Fibroblast of lung (primary cell): ENCODE results near the gene CCDC175. TPM values are rescaled to one million over a fixed set of nuclear protein-coding genes. Genes with fewer than 3 reads are reported as not detected.
A peak's percentile ranks its signal among the peaks of the same experiment; 100 is the strongest.

Experiments used
- DNase-seq, 2 donors: peaks; one replicate each; pipeline versions ENCODE4 v3.0.0 to v3.0.0-alpha.2; 2010; ENCODE audit warnings: low read depth in 2 of 2
- H2AFZ ChIP-seq: 2 replicates; pipeline ENCODE4 v1.5.1; 2012; ENCODE audit warnings: low read length, control low read depth, inconsistent platforms
- H3K27ac ChIP-seq: 2 replicates; pipeline ENCODE4 v1.5.1; 2011; ENCODE audit warnings: low read length, control low read depth; ENCODE audit not compliant: insufficient read depth
- H3K27me3 ChIP-seq: 2 replicates; pipeline ENCODE4 v1.5.1; 2011; ENCODE audit warnings: mild to moderate bottlenecking, low read length; ENCODE audit not compliant: control insufficient read depth, insufficient read depth
- H3K36me3 ChIP-seq: 2 replicates; pipeline ENCODE4 v1.5.1; 2011; ENCODE audit warnings: low read length; ENCODE audit not compliant: control insufficient read depth, insufficient read depth
- H3K4me1 ChIP-seq: 2 replicates; pipeline ENCODE4 v1.5.1; 2011; ENCODE audit warnings: low read length; ENCODE audit not compliant: control insufficient read depth, insufficient read depth; ENCODE audit errors: extremely low read depth
- H3K4me2 ChIP-seq: 2 replicates; pipeline ENCODE4 v1.5.1; 2011; ENCODE audit warnings: low read length, control low read depth; ENCODE audit not compliant: insufficient read depth; ENCODE audit errors: extremely low read depth
- H3K4me3 ChIP-seq, 4 experiments: fragments of 200-600 bp in 1 of 4; sonication (generic) in 1 of 4; replicated peaks in 1 of 4; 2 replicates each; pipeline ENCODE4 v1.5.1; 2011 to 2016; ENCODE audit warnings: low read length in 4 of 4, low read depth in 3 of 4, mild to moderate bottlenecking in 3 of 4, control low read depth in 2 of 4, inconsistent platforms in 1 of 4, mixed read lengths in 1 of 4; ENCODE audit not compliant: insufficient read depth in 1 of 4; ENCODE audit errors: control extremely low read depth in 1 of 4
- H3K79me2 ChIP-seq: 2 replicates; pipeline ENCODE4 v1.5.1; 2012; ENCODE audit warnings: mild to moderate bottlenecking, low read length, inconsistent platforms; ENCODE audit not compliant: control insufficient read depth, insufficient read depth
- H3K9ac ChIP-seq: 2 replicates; pipeline ENCODE4 v1.5.1; 2011; ENCODE audit warnings: mild to moderate bottlenecking, low read length, control low read depth; ENCODE audit not compliant: insufficient read depth
- H3K9me3 ChIP-seq: 2 replicates; pipeline ENCODE4 v1.5.1; 2012; ENCODE audit warnings: low read depth, low read length; ENCODE audit not compliant: control insufficient read depth, insufficient read depth
- H4K20me1 ChIP-seq: 2 replicates; pipeline ENCODE4 v1.5.1; 2011; ENCODE audit warnings: low read length; ENCODE audit not compliant: control insufficient read depth, insufficient read depth; ENCODE audit errors: extremely low read depth
- CTCF ChIP-seq, 2 donors: IDR thresholded peaks in 1 of 2; conservative IDR thresholded peaks in 1 of 2; 1 replicate in 1 of 2; 2 replicates in 1 of 2; pipeline ENCODE4 v1.5.1; 2011 to 2012; ENCODE audit warnings: low read length in 2 of 2, control low read depth in 1 of 2, inconsistent platforms in 1 of 2, low read depth in 1 of 2, mild to moderate bottlenecking in 1 of 2
- EZH2 ChIP-seq: IDR thresholded peaks from 2 replicates; pipeline ENCODE4 v1.5.1; 2012; ENCODE audit warnings: low read length, control low read depth, mild to moderate bottlenecking; ENCODE audit errors: missing control alignments
- polyA plus RNA-seq, 2 donors: library from polyadenylated mRNA; depleted of rRNA in 1 of 2; stranded (reverse) in 1 of 2; unstranded in 1 of 2; fragments of >200 nt; gene quantifications; 2 replicates each; pipeline ENCODE4 v1.2.1, GENCODE V29; 2011 to 2012; ENCODE audit warnings: missing spikeins in 1 of 2
- total RNA-seq: library from RNA; depleted of rRNA; stranded (reverse); fragments of >200 nt; gene quantifications from 2 replicates; pipeline ENCODE4 v1.2.1, GENCODE V29; 2014

Gene CCDC175
- total and polyA plus RNA-seq, 2 donors (not counting 1 experiment from before 2014, with no cell fraction given), result not detected

- peak overlapping the region; percentile 38 for H2AFZ ChIP-seq
- H3K4me2 ChIP-seq, result peak overlapping the region; percentile 89
- peaks cover 2% of the 10 kb centered on the region for H3K4me1 ChIP-seq
- peak overlapping the region; percentile 61 for H3K9ac ChIP-seq
- H3K27ac ChIP-seq, result peak overlapping the region; percentile 23
- peaks cover 6% of the 10 kb centered on the region for H3K36me3 ChIP-seq
- H4K20me1 ChIP-seq, result no peaks in the 10 kb centered on the region
- H3K79me2 ChIP-seq, result no peaks in the 10 kb centered on the region
- DNase-seq, result no peak
- no peaks in the 10 kb centered on the region for H3K27me3 ChIP-seq
- H3K9me3 ChIP-seq, result no peaks in the 10 kb centered on the region
- TF ChIP-seq EZH2, result no peak
- no peak for TF ChIP-seq CTCF (conservative IDR thresholded peaks at IDR 0.05 in 1 of 2, IDR thresholded peaks at IDR 0.05 in 1 of 2; ENCODE audit: low read depth in 1 of 2, low read length in 2 of 2)
- peak overlapping the region; percentile 26 to 57 (median 48) for H3K4me3 ChIP-seq
Observed at GRCh38 chr14:59463787-59464485, 112.7 kb downstream of the CCDC175 start.

- H3K36me3 ChIP-seq, result peaks cover 7% of the 10 kb centered on the region
Observed at GRCh38 chr14:59461891-59462290, 114.7 kb downstream of the CCDC175 start.

GRCh38 chr14:59460378-59460777, 116.2 kb downstream of the CCDC175 start:
- no peak overlapping the region for H3K4me3 ChIP-seq
- H3K9ac ChIP-seq, result no peak overlapping the region
- peaks cover 6% of the 10 kb centered on the region for H3K36me3 ChIP-seq
- no peaks in the 10 kb centered on the region for H3K9me3 ChIP-seq
- TF ChIP-seq CTCF (conservative IDR thresholded peaks at IDR 0.05 in 1 of 2, IDR thresholded peaks at IDR 0.05 in 1 of 2; ENCODE audit: low read depth in 1 of 2, low read length in 2 of 2) (no peak), EZH2 (no peak)
- no peak overlapping the region for H2AFZ ChIP-seq
- H3K79me2 ChIP-seq, result no peaks in the 10 kb centered on the region
- no peaks in the 10 kb centered on the region for H3K27me3 ChIP-seq
- H4K20me1 ChIP-seq, result no peaks in the 10 kb centered on the region
- H3K27ac ChIP-seq, result no peak overlapping the region
- no peak for DNase-seq
- H3K4me1 ChIP-seq, result peaks cover 2% of the 10 kb centered on the region
- H3K4me2 ChIP-seq, result no peak overlapping the region

More at GRCh38 chr14:59461891-59462290, 114.7 kb downstream of the CCDC175 start:
- H2AFZ ChIP-seq, result no peak overlapping the region
- TF ChIP-seq EZH2 (no peak), CTCF (conservative IDR thresholded peaks at IDR 0.05 in 1 of 2, IDR thresholded peaks at IDR 0.05 in 1 of 2; ENCODE audit: low read depth in 1 of 2, low read length in 2 of 2) (no peak)
- no peak for DNase-seq
- no peaks in the 10 kb centered on the region for H3K79me2 ChIP-seq
- peaks cover 2% of the 10 kb centered on the region for H3K4me1 ChIP-seq
- H3K4me3 ChIP-seq, result no peak overlapping the region
- H3K27ac ChIP-seq, result no peak overlapping the region
- H3K27me3 ChIP-seq, result no peaks in the 10 kb centered on the region
- H4K20me1 ChIP-seq, result no peaks in the 10 kb centered on the region
- no peak overlapping the region for H3K9ac ChIP-seq
- H3K9me3 ChIP-seq, result no peaks in the 10 kb centered on the region
- no peak overlapping the region for H3K4me2 ChIP-seq
